ENCODE measurements around the gene MPZL3.

DNA sequence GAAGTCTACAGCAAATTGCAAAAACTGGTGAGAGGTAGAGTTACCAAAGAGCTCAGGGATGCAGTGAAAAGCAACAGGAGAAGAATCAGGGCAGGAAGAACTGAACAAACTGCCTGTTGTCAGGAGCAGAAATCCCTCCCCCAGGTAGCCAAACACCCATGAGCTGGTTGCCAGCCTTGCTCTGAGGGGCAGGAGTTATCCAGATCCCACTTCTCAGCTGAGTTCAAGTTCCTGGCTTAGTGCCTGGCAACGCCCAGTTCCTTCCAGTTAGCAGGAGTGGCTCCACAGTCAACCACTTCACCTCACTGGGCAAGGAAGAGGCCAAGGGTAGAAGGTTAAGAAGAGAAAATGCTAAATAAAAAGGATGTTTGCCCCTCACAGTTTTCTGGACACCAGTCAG, 13.8 kb upstream of the MPZL3 start:
- no peak for TF ChIP-seq CTCF (IDR thresholded peaks at IDR 0.05)
- no peak for TF ChIP-seq POLR2A (IDR thresholded peaks at IDR 0.05)
